ENCODE data around the gene GPC6.
"Not testable (repeated sequence)": the region's sequence is repeated elsewhere in the genome, so short reads cannot be mapped to it uniquely, and the experiment has no call there.

Gene GPC6

GRCh38 chr13:93318534-93319254 lies 92.1 kb downstream of the GPC6 start:
- no peak for DNase-seq (ENCODE audit: low read depth in 1 of 2, low spot score in 1 of 2)

GRCh38 chr13:93320942-93321341 lies 94.3 kb downstream of the GPC6 start:
- DNase-seq (ENCODE audit: low read depth in 1 of 2, low spot score in 1 of 2): no peak

GRCh38 chr13:93323880-93324279 lies 97.3 kb downstream of the GPC6 start:
- not testable (repeated sequence) for DNase-seq (ENCODE audit: low read depth in 1 of 2, low spot score in 1 of 2)

- DNase-seq (ENCODE audit: low read depth in 1 of 2, low spot score in 1 of 2): no peak
Measured at GRCh38 chr13:93325303-93326233, 99.0 kb downstream of the GPC6 start.

- DNase-seq (ENCODE audit: low read depth in 1 of 2, low spot score in 1 of 2): no peak
Measured at GRCh38 chr13:93326234-93326811, 99.7 kb downstream of the GPC6 start.

GRCh38 chr13:93328943-93329342 lies 102.3 kb downstream of the GPC6 start:
- no peak for DNase-seq (ENCODE audit: low read depth in 1 of 2, low spot score in 1 of 2)

GRCh38 chr13:93336728-93337127 lies 110.1 kb downstream of the GPC6 start:
- DNase-seq (ENCODE audit: low read depth in 1 of 2, low spot score in 1 of 2): no peak

GRCh38 chr13:93338030-93338429 lies 111.4 kb downstream of the GPC6 start:
- DNase-seq (ENCODE audit: low read depth in 1 of 2, low spot score in 1 of 2): no peak

- DNase-seq (ENCODE audit: low read depth in 1 of 2, low spot score in 1 of 2): no peak
Measured at GRCh38 chr13:93338906-93339305, 112.3 kb downstream of the GPC6 start.

GRCh38 chr13:93339550-93339949 lies 112.9 kb downstream of the GPC6 start:
- DNase-seq (ENCODE audit: low read depth in 1 of 2, low spot score in 1 of 2): no peak

- no peak for DNase-seq (ENCODE audit: low read depth in 1 of 2, low spot score in 1 of 2)
Measured at GRCh38 chr13:93341517-93341916, 114.9 kb downstream of the GPC6 start.

GRCh38 chr13:93343097-93343496 lies 116.5 kb downstream of the GPC6 start:
- DNase-seq (ENCODE audit: low read depth in 1 of 2, low spot score in 1 of 2): no peak

- DNase-seq (ENCODE audit: low read depth in 1 of 2, low spot score in 1 of 2): no peak
Measured at GRCh38 chr13:93344048-93344705, 117.6 kb downstream of the GPC6 start.

- DNase-seq (ENCODE audit: low read depth in 1 of 2, low spot score in 1 of 2): no peak
Measured at GRCh38 chr13:93345024-93345423, 118.4 kb downstream of the GPC6 start.

GRCh38 chr13:93345770-93346169 lies 119.2 kb downstream of the GPC6 start:
- DNase-seq (ENCODE audit: low read depth in 1 of 2, low spot score in 1 of 2): no peak

GRCh38 chr13:93352616-93353015 lies 126.0 kb downstream of the GPC6 start:
- no peak for DNase-seq (ENCODE audit: low read depth in 1 of 2, low spot score in 1 of 2)

- no peak for DNase-seq (ENCODE audit: low read depth in 1 of 2, low spot score in 1 of 2)
Measured at GRCh38 chr13:93355094-93355493, 128.5 kb downstream of the GPC6 start.

- no peak for DNase-seq (ENCODE audit: low read depth in 1 of 2, low spot score in 1 of 2)
Measured at GRCh38 chr13:93356469-93356868, 129.9 kb downstream of the GPC6 start.

GRCh38 chr13:93360021-93360420 lies 133.4 kb downstream of the GPC6 start:
- no peak for DNase-seq (ENCODE audit: low read depth in 1 of 2, low spot score in 1 of 2)

GRCh38 chr13:93361703-93362102 lies 135.1 kb downstream of the GPC6 start:
- no peak for DNase-seq (ENCODE audit: low read depth in 1 of 2, low spot score in 1 of 2)

GRCh38 chr13:93364166-93364565 lies 137.6 kb downstream of the GPC6 start:
- DNase-seq (ENCODE audit: low read depth in 1 of 2, low spot score in 1 of 2): no peak
